Bronchial epithelial cell (primary cell): Measurements from ENCODE around the gene EEF1A2. TPM values are rescaled to one million over a fixed set of nuclear protein-coding genes. Genes with fewer than 3 reads are reported as not detected.
A peak's percentile ranks its signal among the peaks of the same experiment; 100 is the strongest.

Experiments
- DNase-seq: peaks from one replicate; pipeline ENCODE4 v3.0.0-alpha.2; 2010; ENCODE audit warnings: low read depth
- FAIRE-seq: peaks from 2 replicates; lab custom pipeline; 2011; peaks lifted over from hg19 to GRCh38; lab: Jason Lieb, UNC
- H3K27me3 ChIP-seq: 2 replicates; pipeline ENCODE4 v1.5.1; 2011; ENCODE audit warnings: low read length; ENCODE audit not compliant: control insufficient read depth, insufficient read depth
- H3K36me3 ChIP-seq: 2 replicates; pipeline ENCODE4 v1.5.1; 2011; ENCODE audit warnings: low read length; ENCODE audit not compliant: control insufficient read depth, insufficient read depth
- H3K4me3 ChIP-seq: 2 replicates; pipeline ENCODE4 v1.5.1; 2011; ENCODE audit warnings: mild to moderate bottlenecking, low read depth, low read length, control low read depth
- CTCF ChIP-seq: IDR thresholded peaks from 2 replicates; pipeline ENCODE4 v1.5.1; 2011; ENCODE audit warnings: mild to moderate bottlenecking, moderate library complexity, low read length, control low read depth, inconsistent platforms; ENCODE audit not compliant: insufficient read depth, severe bottlenecking
- total RNA-seq: library from RNA; depleted of rRNA; stranded (reverse); fragments of >200 nt; gene quantifications from 2 replicates; pipeline ENCODE4 v1.2.1, GENCODE V29; 2014

EEF1A2 gene
- total RNA-seq, 1 donor from 2014 or later = 1.1 TPM

GRCh38 chr20:63452341-63452740 lies 46.5 kb downstream of the EEF1A2 start:
- Histone ChIP-seq H3K27me3 (no peaks in the 10 kb centered on the region), H3K4me3 (no peak overlapping the region), H3K36me3 (no peaks in the 10 kb centered on the region)
- no peak for FAIRE-seq
- DNase-seq = no peak
- no peak for TF ChIP-seq CTCF

GRCh38 chr20:63451821-63452220 lies 47.1 kb downstream of the EEF1A2 start:
- no peak overlapping the region for H3K4me3 ChIP-seq
- no peak for DNase-seq
- no peak for FAIRE-seq
- no peaks in the 10 kb centered on the region for H3K27me3 ChIP-seq
- TF ChIP-seq CTCF = no peak
- H3K36me3 ChIP-seq = no peaks in the 10 kb centered on the region

GRCh38 chr20:63449796-63450730 lies 48.8 kb downstream of the EEF1A2 start:
- Histone ChIP-seq H3K27me3 (no peaks in the 10 kb centered on the region), H3K4me3 (no peak overlapping the region), H3K36me3 (no peaks in the 10 kb centered on the region)
- no peak for TF ChIP-seq CTCF
- FAIRE-seq = no peak
- DNase-seq = no peak

GRCh38 chr20:63449025-63449424 lies 49.9 kb downstream of the EEF1A2 start:
- TF ChIP-seq CTCF = no peak
- FAIRE-seq = peak; percentile 23
- no peak overlapping the region for H3K4me3 ChIP-seq

GRCh38 chr20:63448031-63448430 lies 50.9 kb downstream of the EEF1A2 start:
- Histone ChIP-seq H3K27me3 (no peaks in the 10 kb centered on the region), H3K4me3 (no peak overlapping the region), H3K36me3 (no peaks in the 10 kb centered on the region)
- DNase-seq (no peak), FAIRE-seq (no peak)
- no peak for TF ChIP-seq CTCF

More at GRCh38 chr20:63449025-63449424, 49.9 kb downstream of the EEF1A2 start:
- no peaks in the 10 kb centered on the region for H3K36me3 ChIP-seq
- H3K27me3 ChIP-seq = no peaks in the 10 kb centered on the region
- no peak for DNase-seq
